ENCODE measurements around the gene PODXL2. TPM values are rescaled to one million over a fixed set of nuclear protein-coding genes. Genes with fewer than 3 reads are reported as not detected.
"Not testable (repeated sequence)": the region's sequence is repeated elsewhere in the genome, so short reads cannot be mapped to it uniquely, and the experiment has no call there.

The PODXL2 gene
- total RNA-seq, 3 donors from 2014 or later: 8.8 to 10.6 (median 8.8) TPM

DNA sequence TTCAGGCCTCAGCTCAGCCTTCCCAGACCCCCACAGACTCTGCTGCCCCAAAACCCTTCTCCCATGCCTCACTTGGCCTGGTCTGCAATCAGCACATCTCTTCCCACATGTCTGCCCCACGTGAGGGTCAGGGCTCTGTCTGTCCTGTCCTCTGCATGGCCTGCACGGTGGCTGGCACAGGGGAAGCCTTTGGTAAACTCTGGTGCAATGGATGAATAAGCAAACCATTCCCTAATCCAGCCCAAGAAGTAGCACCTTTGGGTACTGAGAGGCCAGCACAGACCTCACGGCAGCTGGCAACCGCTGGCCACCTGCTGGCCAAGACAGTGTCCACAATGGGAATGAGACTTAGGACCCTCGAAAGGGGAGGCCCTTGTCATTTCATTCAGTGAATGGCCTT is 71.4 kb downstream of the PODXL2 start:
- Histone ChIP-seq H3K9me3 (no peaks in the 10 kb centered on the region), H3K27me3 (no peaks in the 10 kb centered on the region), H3K27ac (peak overlapping the region; percentile 27 to 30), H3K4me3 (no peak overlapping the region), H3K4me1 (peaks cover 6 to 9% of the 10 kb centered on the region in 2 donors), H3K36me3 (no peaks in the 10 kb centered on the region)
- no peak for TF ChIP-seq POLR2AphosphoS5 (IDR thresholded peaks at IDR 0.05)
- TF ChIP-seq POLR2A (IDR thresholded peaks at IDR 0.05): no peak
- TF ChIP-seq, protein P1, sequence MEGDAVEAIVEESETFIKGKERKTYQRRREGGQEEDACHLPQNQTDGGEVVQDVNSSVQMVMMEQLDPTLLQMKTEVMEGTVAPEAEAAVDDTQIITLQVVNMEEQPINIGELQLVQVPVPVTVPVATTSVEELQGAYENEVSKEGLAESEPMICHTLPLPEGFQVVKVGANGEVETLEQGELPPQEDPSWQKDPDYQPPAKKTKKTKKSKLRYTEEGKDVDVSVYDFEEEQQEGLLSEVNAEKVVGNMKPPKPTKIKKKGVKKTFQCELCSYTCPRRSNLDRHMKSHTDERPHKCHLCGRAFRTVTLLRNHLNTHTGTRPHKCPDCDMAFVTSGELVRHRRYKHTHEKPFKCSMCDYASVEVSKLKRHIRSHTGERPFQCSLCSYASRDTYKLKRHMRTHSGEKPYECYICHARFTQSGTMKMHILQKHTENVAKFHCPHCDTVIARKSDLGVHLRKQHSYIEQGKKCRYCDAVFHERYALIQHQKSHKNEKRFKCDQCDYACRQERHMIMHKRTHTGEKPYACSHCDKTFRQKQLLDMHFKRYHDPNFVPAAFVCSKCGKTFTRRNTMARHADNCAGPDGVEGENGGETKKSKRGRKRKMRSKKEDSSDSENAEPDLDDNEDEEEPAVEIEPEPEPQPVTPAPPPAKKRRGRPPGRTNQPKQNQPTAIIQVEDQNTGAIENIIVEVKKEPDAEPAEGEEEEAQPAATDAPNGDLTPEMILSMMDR (IDR thresholded peaks at IDR 0.05): no peak
- no peak for DNase-seq (ENCODE audit: low spot score in 2 of 2)
- intact Hi-C loops (cut with DNase I; ENCODE audit: low total_unique reads): no loop called here

DNA sequence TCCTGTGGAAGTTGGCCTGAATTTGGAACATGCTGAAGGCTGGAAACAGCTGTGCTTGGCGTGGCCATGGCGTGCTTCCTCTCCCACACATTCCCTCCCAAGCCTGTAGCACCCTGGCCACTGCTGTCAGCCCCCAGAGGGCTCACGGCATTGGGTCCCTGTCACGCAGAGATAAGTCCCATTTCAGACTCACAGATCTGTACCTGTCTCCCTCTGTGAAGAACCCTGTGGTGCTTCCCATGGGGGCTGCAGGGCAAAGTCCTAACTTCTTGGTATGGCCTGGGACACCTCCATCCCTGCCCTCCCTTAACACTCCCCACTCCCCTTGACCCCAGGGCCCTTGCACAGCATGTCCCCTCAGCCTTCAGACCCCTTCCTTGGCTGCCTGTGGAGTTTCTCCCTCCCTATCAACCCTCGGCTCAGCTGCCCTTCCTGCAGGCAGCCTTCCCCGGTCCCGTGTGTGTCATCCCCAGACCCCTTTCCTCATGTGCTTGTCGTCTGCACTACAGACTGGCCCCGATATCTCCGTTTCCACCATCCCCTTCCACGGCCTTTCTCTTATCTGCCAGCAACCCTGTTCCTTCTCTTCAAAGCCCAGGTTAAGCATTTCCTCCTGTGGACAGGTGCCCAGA is 72.4 kb downstream of the PODXL2 start:
- DNase-seq (ENCODE audit: low spot score in 2 of 2): no peak
- TF ChIP-seq POLR2A (IDR thresholded peaks at IDR 0.05) (no peak), POLR2AphosphoS5 (IDR thresholded peaks at IDR 0.05) (no peak)
- TF ChIP-seq, protein P1 (IDR thresholded peaks at IDR 0.05): no peak
- peaks cover 6 to 9% of the 10 kb centered on the region in 2 donors for H3K4me1 ChIP-seq
- peak overlapping the region in 1 of 2 donors; percentile 57 for H3K27ac ChIP-seq
- H3K4me3 ChIP-seq: no peak overlapping the region
- intact Hi-C loops (cut with DNase I; ENCODE audit: low total_unique reads): no loop called here
- H3K36me3 ChIP-seq: no peaks in the 10 kb centered on the region
- H3K27me3 ChIP-seq: no peaks in the 10 kb centered on the region
- no peaks in the 10 kb centered on the region for H3K9me3 ChIP-seq

DNA sequence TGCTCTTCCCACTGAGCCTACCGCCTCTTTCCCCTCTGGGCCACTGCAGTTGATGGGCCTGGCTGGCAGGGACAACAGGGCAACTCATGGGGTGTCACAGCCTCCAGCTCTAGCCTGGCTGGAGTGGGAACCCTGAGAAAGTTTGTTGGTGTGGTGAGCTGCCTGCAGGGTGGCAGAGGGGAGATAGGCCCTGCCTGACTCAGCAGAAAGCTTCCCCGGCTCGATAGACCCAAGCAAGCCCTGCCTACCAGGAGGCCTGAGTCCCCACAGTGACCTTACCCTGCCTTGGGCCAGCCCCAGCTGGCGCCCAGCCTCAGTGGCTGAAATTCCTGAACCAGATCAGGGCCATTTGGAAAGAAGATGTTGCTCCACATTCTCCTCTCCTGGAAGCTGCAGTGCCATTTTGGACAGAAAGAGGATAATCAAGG is 73.2 kb downstream of the PODXL2 start:
- peaks cover 6 to 7% of the 10 kb centered on the region in 2 donors for H3K4me1 ChIP-seq
- no peaks in the 10 kb centered on the region for H3K36me3 ChIP-seq
- intact Hi-C loops (cut with DNase I; ENCODE audit: low total_unique reads): no loop called here
- TF ChIP-seq POLR2AphosphoS5 (IDR thresholded peaks at IDR 0.05) (no peak), POLR2A (IDR thresholded peaks at IDR 0.05) (no peak)
- TF ChIP-seq, protein P1 (IDR thresholded peaks at IDR 0.05): no peak
- H3K9me3 ChIP-seq: no peaks in the 10 kb centered on the region
- peak overlapping the region in 1 of 2 donors; percentile 57 for H3K27ac ChIP-seq
- no peak overlapping the region for H3K4me3 ChIP-seq
- no peak for DNase-seq (ENCODE audit: low spot score in 2 of 2)
- no peaks in the 10 kb centered on the region for H3K27me3 ChIP-seq

DNA sequence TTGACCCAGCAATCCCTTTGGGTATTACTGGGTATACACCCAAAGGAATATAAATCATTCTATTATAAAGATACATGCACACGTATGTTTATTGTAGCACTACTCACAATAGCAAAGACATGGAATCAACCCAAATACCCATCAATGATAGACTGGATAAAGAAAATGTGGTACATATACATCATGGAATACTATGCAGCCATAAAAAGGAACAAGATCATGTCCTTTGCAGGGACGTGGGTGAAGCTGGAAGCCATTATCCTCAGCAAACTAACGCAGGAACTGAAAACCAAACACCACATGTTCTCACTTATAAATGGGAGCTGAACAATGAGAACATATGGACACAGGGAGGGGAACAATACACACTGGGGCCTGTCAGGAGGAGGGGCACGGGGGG is 75.9 kb downstream of the PODXL2 start:
- H3K4me1 ChIP-seq; intact Hi-C loops (cut with DNase I; ENCODE audit: low total_unique reads): not testable (repeated sequence)

DNA sequence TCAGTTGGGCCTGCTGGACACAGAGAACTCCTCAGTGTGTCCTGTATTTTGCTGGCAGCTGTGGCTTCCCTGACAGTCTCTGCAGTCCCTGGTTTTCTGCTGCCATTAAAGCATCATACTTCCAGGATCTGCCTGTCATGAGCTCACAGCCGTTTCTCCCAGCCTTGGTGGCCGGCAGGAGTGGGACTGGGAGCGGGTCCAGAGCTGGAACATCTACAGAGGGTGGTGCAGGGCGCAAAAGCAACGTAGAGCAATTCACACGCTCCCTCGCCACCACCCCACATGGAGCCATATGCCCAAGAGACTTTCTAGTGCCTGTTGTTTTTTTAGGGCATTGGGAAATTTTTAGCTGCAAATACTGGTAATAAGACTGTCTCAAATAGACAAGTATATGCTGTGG is 77.3 kb downstream of the PODXL2 start:
- Histone ChIP-seq H3K9me3 (no peaks in the 10 kb centered on the region), H3K27me3 (no peaks in the 10 kb centered on the region), H3K4me3 (no peak overlapping the region), H3K27ac (peak overlapping the region in 1 of 2 donors; percentile 78), H3K4me1 (no peaks in the 10 kb centered on the region), H3K36me3 (no peaks in the 10 kb centered on the region)
- TF ChIP-seq POLR2A (IDR thresholded peaks at IDR 0.05): no peak
- TF ChIP-seq POLR2AphosphoS5 (IDR thresholded peaks at IDR 0.05): no peak
- TF ChIP-seq, protein P1 (IDR thresholded peaks at IDR 0.05): no peak
- DNase-seq (ENCODE audit: low spot score in 2 of 2): no peak
- intact Hi-C loops (cut with DNase I; ENCODE audit: low total_unique reads): no loop called here

More for the DNA sequence above, 75.9 kb downstream of the PODXL2 start:
- H3K27ac ChIP-seq; DNase-seq (ENCODE audit: low spot score in 2 of 2); H3K9me3 ChIP-seq; H3K27me3 ChIP-seq; H3K4me3 ChIP-seq; H3K36me3 ChIP-seq: not testable (repeated sequence)

Data from breast epithelium (tissue), 4 donors.